ENCODE data around the gene CCND2. TPM values are rescaled to one million over a fixed set of nuclear protein-coding genes. Genes with fewer than 3 reads are reported as not detected.

Gene CCND2
- total RNA-seq, 4 donors from 2014 or later, result 73.3 to 116 (median 92.6) TPM

DNA sequence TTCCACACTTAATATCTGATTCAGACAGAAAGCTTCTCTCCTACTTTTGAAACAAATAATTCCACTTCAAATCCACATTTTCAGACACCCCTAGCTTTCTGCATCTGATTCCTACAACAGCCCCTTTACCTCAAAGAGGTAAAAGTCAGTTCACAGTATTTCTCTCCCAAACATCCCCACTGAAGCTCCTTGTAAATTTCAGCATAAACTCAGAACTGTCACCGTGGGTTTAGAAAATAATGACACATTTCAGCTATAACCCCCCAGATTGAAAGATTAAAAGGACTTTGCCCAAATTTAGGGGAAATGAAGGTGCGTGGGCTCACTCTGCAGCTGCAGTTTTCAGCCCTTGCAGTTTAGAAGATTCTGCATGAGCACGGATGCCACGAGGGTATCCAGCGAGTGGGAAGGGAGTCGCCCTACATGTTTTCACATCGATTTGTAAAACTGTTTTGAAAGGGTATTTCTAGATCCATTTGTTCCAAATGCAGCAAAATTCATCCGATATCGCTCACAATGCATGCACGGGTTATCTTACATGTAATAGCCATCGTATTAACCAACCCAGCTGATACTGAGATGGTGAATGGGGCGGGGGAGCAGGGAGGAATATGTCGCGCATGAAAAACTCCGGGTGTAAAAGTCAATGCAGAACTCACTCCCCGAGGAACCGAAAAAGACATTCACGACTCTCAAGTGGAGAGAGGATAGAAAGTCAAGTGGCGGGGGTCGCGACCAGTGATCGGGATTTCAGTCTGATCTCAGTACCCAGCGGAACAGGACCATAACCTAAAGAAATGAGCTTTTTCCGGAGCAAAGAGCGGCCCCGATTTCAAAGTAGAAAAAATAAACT is 5.0 kb upstream of the CCND2 start:
- ATAC-seq (ENCODE audit: low FRiP score), result no peak
- TF ChIP-seq, protein P1, sequence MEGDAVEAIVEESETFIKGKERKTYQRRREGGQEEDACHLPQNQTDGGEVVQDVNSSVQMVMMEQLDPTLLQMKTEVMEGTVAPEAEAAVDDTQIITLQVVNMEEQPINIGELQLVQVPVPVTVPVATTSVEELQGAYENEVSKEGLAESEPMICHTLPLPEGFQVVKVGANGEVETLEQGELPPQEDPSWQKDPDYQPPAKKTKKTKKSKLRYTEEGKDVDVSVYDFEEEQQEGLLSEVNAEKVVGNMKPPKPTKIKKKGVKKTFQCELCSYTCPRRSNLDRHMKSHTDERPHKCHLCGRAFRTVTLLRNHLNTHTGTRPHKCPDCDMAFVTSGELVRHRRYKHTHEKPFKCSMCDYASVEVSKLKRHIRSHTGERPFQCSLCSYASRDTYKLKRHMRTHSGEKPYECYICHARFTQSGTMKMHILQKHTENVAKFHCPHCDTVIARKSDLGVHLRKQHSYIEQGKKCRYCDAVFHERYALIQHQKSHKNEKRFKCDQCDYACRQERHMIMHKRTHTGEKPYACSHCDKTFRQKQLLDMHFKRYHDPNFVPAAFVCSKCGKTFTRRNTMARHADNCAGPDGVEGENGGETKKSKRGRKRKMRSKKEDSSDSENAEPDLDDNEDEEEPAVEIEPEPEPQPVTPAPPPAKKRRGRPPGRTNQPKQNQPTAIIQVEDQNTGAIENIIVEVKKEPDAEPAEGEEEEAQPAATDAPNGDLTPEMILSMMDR (IDR thresholded peaks at IDR 0.05), result no peak
- no peak for DNase-seq (ENCODE audit: low spot score)

DNA sequence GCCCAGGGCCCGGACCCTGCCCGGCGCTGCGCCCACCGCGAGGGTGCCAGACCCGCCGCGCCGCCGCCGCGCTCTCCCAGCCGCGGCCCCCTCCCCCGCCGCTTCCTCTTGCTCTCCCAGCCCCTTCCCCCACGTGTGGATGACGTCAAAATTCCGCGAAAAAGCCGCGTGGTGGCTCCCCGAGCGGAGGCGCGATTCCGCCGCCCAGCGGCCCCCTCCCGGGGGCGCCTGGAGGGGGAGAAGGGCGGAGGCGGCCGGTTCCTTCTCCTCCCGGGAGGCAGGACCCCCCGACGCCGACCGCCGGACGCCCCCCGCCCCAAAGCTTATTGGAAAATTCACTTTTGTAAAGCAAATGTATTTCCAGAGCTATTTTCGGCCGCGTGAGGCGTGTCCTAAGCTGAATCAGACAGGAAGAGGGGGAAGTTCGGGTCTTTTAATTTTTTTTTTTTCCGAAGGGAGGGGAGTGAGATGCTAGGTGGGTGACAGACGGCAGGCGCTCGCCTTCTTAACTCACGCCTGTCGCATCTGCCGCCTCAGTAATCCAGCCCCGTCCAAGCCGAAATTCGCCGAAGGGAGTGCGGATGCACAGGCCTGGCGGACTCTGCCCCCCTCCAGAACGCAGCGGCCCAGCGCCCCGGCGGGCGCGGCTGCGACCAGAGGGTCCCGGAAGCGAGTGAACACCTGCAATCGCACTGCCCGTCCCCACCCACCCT is 4.1 kb upstream of the CCND2 start:
- TF ChIP-seq, protein P1 (IDR thresholded peaks at IDR 0.05), result no peak
- ATAC-seq (ENCODE audit: low FRiP score) (peak; percentile 29), DNase-seq (ENCODE audit: low spot score) (peak; percentile 81)

DNA sequence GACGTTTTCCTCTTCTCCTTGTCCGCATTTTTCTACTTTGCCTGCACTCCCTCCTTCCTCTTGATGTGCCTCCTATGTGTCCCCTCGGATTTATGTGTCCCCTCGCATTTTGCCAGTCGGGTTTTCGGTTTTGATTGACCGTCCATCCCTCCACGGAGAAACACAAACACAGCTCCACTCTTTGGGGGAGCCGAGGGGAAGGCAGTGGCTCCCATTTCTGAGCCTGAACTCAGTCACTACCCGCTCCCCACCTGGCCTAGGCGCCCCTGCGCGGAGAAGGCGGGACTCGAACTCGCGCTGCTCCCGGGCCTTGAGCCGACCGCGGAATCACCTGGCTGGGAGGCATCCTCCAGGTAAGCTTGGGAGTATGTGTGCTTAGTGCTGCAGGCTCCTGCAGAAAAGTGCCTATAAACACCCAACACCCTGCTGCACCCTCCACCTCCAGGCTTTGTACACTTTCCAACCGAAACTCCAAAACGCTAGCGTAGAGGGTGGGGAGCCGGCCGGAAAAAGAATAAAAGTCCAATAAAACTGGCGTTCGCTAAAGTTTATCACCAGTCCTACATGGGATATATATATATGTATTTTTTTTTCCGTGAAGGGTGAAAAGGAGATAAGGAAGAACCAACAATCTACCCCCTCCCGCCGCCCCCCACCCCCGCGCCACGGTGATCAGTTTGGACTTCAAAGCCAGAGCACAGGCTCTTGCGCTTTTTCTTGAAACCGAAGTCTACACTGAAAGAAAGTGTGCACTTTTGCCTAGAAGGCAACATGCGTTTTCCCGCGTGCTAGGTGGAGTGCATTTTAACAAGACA is 3.3 kb upstream of the CCND2 start:
- DNase-seq (ENCODE audit: low spot score), result no peak
- TF ChIP-seq, protein P1 (IDR thresholded peaks at IDR 0.05), result no peak
- ATAC-seq (ENCODE audit: low FRiP score), result no peak

DNA sequence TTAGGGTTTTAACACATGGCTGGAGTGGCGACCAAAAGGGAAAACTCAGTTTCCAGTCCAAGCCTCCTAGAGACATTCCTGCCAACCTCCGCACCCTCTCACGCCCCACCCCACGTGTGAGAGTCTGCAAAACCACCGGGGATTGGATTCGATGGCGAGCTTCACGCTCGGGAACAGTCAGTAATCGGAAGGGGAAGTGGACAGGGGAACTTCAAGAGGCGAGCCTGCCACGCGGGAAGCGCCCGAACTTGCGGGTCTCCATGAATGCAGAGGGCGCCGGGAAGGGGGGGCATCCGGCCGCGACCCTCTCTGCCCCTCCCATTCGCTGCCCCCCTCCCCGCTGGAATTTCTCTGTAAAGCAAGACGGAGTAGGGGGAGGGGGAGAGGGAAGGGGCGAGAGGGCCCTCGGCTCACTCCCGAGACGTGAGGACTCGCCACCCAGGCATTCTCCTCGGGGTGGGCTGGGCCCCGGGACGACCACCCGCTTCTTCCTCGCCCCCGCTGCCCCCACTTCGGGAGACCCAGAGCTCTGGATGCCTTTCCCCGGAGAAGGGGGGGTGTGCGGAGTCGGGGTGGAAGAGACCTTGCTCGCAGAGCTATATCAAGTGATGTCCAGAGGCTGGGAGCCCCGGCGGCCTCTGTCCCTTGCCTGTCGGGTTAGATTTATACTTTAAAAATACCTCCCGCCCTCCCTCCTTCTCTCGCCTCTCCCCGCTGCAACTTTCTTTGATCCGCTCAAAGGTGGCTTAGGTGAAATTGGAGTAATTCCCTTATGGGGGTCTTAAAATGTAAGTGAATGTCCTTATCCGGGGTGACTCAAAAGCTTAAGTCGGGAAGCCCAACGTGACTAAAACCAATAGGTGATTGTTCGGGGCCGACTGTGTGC is 2.5 kb upstream of the CCND2 start:
- DNase-seq (ENCODE audit: low spot score) (no peak), ATAC-seq (ENCODE audit: low FRiP score) (no peak)
- TF ChIP-seq, protein P1 (IDR thresholded peaks at IDR 0.05), result no peak

DNA sequence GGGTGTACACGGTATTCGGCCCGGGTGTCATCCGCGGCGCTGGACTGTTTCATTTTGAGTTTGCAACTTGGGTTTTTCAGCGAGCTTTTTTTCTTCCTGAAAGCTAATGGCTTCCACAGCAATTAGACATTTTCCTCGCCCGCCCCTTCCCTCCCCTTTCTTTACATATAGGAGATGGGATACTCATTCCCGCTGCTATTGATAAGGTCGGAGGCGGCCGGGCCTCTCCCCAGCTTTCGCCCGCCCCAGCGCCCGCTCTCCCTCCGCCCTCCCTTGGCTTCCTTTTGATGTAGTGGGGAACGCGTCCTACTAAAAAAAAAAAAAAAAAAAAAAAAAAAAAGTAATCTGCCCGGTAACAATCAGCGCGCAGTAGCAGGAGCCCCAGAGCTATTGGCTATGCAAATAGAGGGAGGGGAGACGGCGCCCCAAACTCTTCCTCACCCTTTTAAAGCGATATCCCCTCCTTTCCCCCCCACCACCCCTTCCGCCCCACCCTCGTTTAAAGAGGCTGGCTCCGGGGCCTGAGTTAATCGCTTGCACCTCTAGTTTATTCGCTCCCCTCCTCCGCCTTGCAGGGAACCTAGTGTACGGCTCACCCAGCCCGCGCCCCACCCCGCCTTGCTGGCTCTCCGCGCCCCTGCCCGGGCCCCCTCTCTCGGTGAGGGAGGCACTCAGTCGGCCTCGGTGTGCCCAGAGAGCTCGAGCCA is 1.7 kb upstream of the CCND2 start:
- ATAC-seq (ENCODE audit: low FRiP score) (peak; percentile 37), DNase-seq (ENCODE audit: low spot score) (no peak)

More for the DNA sequence above, 1.7 kb upstream of the CCND2 start:
- TF ChIP-seq, protein P1 (IDR thresholded peaks at IDR 0.05), result no peak
